ENCODE data around the gene KCNJ15.

DNA sequence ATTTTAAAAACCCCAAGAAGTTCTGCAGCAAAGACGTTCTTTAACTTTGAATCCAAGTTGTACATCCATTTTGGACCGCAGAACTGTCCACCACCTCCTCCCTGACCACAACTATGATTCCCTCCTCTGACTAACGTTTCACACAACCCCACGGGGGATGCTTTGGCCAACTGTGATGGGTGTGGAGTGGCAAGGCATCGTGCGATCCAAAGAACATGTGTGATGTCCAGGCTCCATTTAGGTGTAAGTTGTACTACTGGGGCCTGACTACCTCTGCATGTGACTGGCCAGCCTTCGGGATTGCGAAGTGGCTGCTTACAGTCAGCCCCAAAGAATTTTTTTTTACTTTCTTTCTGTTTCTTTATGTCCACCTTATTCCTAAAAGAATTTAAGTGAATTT is 6.7 kb downstream of the KCNJ15 start:
- no peak for TF ChIP-seq POLR2A (IDR thresholded peaks at IDR 0.05; ENCODE audit: low read depth, low read length)
- no peak for TF ChIP-seq POLR2AphosphoS5 (IDR thresholded peaks at IDR 0.05; ENCODE audit: low read depth, low read length)
